Measurements from ENCODE around the gene SETD2.
"Not testable (repeated sequence)": the region's sequence is repeated elsewhere in the genome, so short reads cannot be mapped to it uniquely, and the experiment has no call there.

The SETD2 gene, protein sequence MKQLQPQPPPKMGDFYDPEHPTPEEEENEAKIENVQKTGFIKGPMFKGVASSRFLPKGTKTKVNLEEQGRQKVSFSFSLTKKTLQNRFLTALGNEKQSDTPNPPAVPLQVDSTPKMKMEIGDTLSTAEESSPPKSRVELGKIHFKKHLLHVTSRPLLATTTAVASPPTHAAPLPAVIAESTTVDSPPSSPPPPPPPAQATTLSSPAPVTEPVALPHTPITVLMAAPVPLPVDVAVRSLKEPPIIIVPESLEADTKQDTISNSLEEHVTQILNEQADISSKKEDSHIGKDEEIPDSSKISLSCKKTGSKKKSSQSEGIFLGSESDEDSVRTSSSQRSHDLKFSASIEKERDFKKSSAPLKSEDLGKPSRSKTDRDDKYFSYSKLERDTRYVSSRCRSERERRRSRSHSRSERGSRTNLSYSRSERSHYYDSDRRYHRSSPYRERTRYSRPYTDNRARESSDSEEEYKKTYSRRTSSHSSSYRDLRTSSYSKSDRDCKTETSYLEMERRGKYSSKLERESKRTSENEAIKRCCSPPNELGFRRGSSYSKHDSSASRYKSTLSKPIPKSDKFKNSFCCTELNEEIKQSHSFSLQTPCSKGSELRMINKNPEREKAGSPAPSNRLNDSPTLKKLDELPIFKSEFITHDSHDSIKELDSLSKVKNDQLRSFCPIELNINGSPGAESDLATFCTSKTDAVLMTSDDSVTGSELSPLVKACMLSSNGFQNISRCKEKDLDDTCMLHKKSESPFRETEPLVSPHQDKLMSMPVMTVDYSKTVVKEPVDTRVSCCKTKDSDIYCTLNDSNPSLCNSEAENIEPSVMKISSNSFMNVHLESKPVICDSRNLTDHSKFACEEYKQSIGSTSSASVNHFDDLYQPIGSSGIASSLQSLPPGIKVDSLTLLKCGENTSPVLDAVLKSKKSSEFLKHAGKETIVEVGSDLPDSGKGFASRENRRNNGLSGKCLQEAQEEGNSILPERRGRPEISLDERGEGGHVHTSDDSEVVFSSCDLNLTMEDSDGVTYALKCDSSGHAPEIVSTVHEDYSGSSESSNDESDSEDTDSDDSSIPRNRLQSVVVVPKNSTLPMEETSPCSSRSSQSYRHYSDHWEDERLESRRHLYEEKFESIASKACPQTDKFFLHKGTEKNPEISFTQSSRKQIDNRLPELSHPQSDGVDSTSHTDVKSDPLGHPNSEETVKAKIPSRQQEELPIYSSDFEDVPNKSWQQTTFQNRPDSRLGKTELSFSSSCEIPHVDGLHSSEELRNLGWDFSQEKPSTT (N-terminal part only)

DNA sequence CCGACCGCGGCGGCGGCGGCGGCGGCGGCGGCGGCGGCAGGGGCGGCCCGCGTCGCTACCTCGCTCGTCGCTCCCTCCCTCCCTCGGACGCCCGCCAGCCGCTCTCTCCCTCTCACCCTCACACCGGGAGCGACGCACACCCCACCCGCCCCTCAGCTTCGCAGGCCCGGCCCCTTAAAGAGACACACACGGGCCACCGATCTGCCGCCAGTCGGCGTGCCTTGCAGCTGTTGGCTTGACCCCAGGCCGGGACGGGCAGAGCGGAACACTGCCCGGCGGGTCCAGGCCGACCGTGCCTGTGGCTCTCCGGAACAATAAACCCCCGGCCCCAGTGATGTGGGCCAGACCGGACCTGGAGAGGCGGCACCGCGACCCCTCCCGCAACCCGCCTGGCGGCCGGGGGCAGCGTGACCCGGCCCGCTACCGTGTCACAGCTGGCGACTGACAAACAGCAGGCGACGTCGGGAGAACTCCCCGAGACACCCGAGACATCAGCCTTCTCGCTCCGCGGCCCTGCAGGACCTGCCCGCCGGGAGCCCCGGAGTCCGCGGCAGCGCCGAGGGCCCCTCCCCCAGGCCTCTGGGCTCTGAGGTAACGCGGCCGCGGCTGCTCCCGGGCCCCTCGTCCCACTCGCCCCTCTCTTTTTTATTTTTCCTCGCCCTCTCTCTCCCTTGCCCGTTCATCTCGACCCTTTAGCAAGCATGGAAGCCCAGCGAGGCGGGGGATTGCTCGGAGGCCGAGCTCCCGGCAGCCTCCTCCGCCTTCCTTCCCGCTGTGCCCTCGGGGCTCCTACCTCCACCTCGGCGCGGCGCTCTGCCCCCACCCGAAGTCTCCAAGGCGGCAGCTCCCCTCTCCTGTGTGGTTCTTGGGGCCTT lies at the start of gene SETD2:
Gene SETD2, minus strand, starts transcription at position 107 of the 875 bp plus-strand sequence. CDS start 189 bp downstream, outside the sequence.
- peak; percentile 97 for DNase-seq

DNA sequence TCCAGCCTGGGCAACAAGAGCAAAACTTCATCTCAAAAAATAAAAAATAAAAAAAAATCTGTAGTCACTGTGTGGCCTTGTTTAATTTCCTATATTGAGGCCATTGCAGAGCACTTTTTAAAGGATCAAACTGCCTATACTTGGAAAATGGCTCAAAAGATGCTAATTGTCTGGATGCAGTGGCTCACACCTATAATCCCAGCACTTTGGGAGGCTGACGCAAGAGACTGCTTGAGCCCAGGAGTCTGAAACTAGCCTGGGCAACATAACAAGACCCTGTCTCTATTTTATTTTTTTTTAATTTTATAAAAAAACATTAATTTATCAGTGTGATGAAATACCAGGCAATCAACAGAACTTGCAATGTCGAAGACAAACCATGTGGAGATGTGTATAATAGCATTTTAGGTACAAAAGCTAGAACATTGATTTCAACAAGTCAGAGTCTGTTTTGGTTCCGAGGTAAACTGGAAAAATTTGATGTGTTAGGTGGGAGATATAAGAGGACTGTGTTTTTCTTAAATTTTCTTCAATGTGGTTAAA lies 47.0 kb upstream of the SETD2 start:
- DNase-seq: no peak

DNA sequence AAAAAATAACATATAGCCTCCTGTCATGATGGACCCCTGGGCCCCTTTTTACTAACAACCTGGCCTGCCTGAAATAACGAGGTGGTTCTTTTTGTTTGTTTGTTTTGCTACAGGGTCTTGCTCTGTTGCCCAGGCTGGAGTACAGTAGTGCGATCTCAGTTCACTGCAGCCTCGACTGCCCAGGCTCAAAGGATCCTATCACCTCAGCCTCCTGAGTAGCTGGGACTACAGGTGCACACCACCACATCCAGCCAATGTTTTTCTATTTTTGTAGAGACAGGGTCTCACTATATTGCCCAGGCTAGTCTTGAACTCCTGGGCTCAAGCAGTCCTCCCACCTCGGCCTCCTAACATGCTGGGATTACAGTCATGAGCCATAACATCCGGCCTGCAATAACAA lies 42.1 kb upstream of the SETD2 start:
- DNase-seq: not testable (repeated sequence)

DNA sequence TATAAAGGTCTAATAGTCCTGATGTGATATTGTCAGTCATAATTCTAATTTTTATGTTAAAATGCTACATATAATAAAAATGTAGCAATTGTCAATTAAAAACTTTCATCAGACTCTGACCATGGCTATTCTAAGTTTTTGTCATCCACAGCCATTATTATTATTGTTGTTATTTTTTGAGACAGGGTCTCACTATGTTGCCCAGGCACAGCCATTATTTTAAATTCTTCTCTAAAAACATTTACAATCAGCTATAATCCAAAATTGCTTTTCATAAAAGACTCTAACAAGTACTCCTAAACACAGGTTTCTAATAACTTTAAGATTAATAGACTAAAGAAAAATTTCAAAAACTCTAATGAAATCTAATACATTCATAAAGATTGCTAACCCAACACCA lies 41.0 kb upstream of the SETD2 start:
- DNase-seq: no peak

DNA sequence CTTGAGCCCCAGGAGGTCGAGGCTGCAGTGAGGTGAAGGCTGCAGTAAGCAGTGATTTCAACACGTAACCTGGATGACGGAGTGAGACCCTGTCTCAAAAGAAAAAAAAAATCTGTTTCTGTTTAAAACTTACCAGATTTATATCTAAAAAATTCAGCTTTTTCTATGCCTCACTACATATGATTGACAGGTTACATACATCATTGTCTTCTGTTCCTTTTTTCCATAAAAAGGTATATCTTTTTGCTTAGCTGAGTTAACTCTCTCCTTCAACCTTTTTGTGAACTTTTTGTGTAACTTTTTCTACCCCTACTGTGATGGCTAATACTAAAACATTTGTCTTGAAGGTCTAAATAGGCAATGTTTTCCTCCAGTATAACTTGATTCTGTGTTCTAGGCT lies 38.6 kb upstream of the SETD2 start:
- DNase-seq: no peak

DNA sequence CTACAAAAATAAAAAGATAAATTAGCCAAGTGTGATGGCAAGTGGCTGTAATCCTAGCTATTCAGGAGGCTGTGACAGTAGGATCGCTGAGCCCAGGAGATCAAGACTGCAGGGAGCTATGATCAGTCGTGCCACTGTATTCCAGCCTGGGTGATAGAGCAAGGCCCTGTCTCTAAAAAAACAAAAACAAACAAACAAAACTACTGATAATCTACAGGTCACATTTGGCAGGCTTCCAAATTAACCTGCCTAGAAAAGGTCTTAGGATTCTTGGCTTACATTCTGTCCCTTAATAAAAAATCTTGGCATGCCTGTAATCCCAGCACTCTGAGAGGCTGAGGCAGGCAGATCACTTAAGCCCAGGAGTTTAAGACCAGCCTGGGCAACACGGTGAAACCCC lies 33.4 kb upstream of the SETD2 start:
- DNase-seq: no peak

DNA sequence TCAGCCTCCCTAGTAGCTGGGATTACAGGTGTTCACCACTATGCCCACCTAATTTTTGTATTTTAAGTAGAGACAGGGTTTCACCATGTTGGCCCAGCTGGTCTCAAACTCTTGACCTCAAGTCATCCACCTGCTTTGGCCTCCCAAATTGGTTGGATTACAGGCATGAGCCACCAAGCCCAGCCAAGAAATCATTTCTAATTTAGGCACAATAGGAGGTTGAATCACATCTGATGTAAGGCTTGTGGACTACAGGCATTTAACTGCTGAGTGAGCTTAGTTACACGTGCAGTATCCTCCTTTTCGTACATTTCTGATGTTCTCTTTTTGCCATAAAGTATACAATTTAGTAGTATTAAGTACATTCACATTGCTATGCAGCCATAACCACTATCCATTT lies 31.1 kb upstream of the SETD2 start:
- DNase-seq: no peak

DNA sequence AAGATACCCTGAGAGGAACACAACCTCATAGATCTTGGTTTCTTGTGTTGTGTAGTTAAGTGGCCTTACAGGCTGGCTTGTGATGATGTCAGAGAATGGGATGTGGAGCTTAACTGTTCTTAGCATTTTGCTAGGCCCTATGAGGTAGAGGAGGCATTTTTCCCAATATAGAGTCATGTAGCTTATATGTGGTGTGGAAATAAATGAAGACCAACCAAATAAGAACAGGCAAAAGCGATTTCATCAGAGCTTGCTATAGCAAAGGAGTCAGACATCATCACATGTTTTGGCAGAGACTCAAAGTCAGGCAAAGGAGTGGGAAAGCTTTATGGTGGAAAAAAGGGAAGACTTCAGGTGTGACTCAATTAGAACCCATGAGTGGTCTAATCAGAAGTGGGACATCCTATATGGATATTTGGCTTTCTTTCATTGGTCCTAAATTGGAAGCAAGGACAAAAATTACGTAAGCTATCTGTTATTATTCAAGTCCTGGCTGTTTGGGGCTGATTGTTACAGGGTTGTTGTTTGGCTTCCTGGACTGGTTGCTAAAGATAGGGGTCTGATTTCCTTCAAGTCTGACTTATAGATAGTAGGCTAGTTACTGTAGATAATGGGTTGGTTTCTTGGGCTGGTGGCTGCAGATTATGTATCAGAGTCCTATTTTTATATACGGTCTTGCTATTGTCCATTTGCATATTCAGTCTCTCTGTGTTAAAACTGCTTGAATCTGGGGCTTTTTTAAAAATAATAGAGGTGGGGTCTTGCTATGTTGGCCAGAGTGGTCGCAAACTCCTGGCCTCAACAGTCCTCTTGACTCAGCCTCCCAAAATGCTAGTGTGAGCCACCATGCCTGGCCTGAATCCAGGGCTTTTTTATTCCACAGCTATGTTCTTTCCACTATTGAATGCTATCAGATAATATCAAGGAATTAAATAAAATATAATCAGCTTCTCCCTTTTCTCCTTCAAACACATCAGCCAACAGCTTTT lies 30.3 kb upstream of the SETD2 start:
- peak; percentile 72 for DNase-seq

DNA sequence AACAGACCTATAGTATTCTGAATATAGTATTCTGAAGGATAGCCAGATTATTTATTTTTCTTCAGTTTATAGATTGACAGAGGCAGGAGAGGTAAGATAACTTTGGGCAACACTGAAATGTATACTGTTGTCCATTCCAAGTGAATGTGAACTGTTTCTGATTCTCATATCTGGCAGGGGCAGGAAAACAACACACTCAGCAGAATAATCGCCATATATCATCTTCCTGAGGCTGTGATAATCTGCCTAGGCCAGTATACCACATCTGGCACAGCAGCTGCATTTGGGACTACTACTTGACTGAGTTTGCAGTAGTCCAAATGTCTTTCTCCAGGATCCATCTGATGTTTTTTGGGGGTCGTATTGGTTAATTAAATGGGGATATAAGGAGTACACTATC lies 22.4 kb upstream of the SETD2 start:
- peak; percentile 11 for DNase-seq

DNA sequence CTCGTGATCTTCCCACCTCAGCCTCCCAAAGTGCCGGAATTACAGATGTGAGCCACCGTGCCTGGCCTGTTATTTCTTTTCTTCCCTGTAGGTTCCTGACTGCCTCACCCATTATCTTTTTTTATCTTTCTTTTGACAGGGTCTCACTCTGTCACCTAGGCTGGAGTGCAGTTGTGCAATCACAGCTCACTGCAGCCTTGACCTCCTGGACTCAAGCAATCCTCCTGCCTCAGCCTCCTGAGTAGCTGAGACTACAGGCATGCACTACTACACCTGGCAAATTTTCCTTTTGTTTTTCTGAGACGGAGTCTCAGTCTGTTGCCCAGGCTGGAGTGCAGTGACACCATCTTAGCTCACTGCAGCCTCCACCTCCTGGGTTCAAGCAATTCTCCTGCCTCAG lies 17.8 kb upstream of the SETD2 start:
- not testable (repeated sequence) for DNase-seq

DNA sequence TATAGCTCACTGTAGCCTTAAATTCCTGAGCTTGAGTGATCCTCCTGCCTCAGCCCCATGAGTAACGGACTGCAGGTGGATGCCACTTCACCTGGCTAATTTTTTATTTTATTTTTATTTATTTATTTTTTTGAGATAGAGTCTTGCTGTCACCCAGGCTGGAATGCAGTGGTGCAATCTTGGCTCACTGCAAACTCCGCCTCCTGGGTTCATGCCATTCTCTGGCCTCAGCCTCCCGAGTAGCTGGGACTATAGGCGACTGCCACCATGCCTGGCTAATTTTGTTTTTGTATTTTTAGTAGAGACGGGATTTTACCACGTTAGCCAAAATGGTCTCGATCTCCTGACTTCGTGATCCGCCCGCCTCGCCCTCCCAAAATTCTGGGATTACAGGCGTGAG lies 16.1 kb upstream of the SETD2 start:
- not testable (repeated sequence) for DNase-seq

DNA sequence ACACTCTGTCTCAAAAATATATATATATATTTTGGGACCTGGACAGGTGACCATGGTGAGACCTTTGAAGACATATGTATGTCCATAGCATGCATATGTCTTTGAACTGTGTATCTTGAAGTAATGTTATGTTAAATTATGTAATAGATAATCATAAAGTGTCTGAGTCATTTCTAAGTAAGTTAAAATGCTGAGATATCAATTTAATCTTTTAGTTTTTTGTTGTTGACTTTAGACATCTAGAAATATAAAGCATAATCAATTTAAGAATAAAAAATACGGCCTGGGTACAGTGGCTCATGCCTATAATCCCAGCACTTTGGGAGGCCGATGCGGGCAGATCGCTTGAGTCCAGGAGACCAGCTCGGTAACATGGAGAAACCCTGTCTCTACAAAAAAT lies 12.7 kb upstream of the SETD2 start:
- no peak for DNase-seq

DNA sequence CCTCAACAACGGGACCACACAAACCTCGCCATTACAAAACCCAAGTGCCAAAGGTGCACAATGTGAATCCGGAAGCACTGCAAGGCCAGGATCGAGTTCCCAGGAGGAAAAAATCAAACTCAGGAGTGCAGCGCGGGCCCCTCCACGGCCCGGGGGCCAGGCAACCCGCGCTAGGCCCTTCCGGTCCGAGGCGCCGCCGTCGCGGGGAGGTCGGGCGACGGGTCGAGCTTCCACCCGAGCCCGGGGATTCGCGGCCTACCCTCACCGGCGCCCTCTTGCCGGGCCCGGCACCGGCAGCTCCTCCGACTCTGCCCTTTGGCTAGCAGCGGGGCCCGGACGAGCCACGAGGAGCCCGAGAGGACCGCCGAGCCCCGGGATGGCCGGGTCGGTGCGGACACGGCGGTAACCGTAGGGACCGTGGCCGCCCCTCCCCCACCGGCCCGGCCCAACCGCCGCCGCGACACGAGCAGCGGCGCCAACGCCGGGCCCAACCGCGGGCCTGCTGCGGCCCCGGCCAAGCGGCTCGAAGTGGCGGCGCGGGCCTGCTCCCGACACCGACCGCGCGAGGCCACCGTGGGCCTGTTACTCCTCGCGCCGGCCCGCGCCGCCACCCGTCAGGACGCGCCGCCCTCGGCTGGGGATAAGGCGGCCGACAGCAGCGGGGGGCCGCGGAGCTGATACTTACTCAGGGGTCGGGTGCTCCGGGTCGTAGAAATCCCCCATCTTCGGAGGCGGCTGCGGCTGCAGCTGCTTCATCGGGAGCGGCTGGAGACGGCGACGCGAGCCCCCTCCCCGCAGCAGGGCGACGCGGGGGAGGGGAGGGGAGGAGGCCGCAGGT lies 525 bp downstream of the SETD2 start:
- DNase-seq: peak; percentile 64

DNA sequence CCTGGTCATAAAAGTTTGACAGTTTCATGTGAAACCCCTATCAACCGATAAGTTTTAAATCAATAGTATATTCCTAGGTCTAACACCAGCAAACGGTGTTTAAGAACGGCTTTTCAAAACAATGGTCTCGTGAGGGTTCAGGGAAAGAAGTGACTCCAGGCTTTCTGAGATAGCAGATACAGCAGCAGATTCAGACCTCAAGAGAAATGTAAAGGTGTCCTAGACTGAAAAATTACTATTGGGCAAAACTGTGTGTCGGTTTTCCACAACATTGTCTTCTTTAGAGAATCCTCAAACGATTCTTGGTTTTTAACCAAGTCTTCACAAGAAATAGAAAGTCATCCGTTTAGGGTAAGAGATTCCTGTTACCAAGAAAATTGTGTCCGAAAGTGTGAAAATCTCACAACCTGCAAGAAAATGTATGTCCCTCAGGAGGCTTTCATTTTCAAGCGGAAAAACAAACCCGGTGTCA lies 1.2 kb downstream of the SETD2 start:
- DNase-seq: peak; percentile 42

DNA sequence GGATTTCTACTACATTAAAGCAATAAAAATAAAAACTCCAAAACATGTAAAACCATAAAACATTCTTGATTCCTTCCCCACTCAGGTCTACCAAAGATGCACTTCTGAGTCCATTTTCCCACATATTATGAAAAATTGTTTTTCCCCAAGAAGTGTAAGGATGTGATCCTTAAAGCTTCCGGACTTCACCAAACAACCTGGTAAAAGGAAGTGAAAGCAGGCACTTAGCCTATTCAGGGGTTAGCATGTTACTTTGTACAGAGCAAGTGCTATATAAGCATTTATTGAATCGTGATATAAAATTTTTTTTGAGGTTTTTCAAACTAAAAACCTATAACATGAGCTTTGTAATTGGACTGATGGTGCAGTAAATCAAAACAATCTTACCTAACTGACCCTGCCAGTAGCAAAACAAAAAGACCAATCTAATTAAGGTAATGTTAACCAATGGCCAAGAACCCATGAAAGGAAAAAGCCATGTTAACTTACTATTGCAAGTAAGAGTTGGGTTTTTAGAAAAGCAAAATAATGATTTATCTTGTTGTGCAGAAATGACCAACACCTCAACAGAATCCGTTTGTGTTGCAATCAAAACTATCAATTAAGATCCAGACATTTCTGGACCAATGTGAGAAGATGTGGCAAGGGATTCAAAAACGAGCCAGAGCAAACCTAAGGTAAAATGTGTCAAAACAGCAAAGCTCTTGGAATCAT lies 1.8 kb downstream of the SETD2 start:
- peak; percentile 22 for DNase-seq

DNA sequence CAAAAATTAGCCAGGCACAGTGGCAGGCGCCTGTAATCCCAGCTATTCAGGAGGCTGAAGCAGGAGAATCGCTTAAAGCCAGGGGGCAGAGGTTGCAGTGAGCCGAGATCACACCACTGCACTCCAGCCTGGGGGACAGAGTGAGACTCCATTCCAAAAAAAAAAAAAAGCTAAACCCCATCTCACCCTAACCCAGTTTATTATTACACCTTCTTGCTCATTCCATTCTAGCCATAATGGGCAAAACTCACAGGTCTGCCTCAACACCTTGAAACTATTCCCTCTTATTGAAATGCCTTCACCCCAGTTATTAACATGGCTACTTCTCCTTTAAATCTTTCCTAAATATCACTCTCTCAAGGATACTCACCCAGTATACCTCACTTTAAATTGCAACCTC lies 4.1 kb downstream of the SETD2 start:
- no peak for DNase-seq

DNA sequence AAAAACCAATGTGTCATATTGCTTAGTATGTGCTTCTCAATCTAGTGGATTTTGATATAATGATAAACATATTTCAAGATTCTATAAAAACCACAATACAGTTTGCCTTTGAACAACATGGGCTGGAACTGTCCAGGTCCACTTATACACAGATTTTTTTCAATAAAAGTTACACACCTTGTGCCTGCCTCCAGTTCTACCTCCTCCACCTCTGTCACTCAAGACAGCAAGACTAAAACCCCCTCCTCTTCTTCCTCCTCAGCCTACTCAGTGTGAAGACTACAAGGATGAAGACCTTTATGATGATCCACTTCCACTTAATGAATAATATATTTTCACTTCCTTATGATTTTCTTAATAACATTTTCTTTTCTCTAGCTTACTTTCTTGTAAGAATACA lies 5.7 kb downstream of the SETD2 start:
- no peak for DNase-seq

DNA sequence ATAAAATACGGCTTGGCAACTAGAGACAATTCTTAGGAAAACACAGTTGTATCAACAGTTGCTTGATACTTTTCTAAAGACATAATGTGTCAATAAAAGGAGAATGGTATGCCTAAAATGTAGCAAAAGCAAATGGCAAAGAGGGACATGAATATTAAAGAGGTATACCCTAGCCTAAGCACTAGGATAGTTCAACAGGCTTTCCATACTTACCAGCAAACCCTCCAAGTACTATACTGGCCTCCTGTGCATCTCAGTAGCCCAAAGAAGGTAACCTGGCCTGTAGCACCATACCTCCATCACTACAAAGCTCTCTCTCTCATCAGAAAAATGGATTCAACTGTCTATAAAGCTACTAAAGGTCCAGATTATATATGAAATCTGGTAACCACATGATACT lies 7.5 kb downstream of the SETD2 start:
- DNase-seq: no peak

DNA sequence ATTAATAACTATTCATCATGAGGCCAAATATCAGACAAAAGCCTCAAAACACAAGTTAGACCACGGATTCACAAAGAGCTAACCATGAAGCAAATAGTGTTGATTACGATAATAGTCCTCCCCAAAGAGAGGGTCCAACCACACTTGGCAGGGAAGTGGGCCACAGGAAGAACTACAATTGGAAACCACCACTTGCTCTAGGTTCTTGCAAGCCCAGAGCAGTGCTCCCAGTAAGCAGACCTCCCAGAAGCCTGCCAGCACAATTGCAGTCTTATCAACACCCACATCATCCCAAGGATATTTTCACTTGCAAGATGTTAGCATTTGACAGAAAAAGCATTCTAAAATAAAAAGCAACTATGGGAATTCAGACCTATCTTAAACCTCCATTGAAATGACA lies 11.3 kb downstream of the SETD2 start:
- DNase-seq: peak; percentile 40

Data from hematopoietic multipotent progenitor cell treated with erythropoietin and hydrocortisone succinate and interleukin-3 and kit ligand, for 4 days (in vitro differentiated cells).